DND-41 (cell line): Measurements from ENCODE around the gene IRX2.

Experiments
- CTCF ChIP-seq: IDR thresholded peaks from 2 replicates; pipeline ENCODE4 v1.5.1; 2012; ENCODE audit warnings: borderline replicate concordance, low read length, moderate library complexity, mild to moderate bottlenecking; ENCODE audit not compliant: poor library complexity, severe bottlenecking; ENCODE audit errors: extremely low read depth
- EZH2 ChIP-seq: IDR thresholded peaks from 3 replicates; pipeline ENCODE4 v1.6.1; 2012; ENCODE audit warnings: borderline replicate concordance, low read depth, mild to moderate bottlenecking, moderate library complexity, low read length, inconsistent platforms; ENCODE audit not compliant: severe bottlenecking

GRCh38 chr5:2732004-2732403 lies 19.5 kb downstream of the IRX2 start:
- TF ChIP-seq CTCF (no peak), EZH2 (no peak)
